Stimulated activated naive B cell treated with anti-CD40 and anti-IgM and Interleukin-4, amounts not matched to agents 10 μg/mL and 1 μg/mL and 100 μg/mL, for 72 hours (primary cell): ENCODE results near the gene CAMKK1.
A peak's percentile ranks its signal among the peaks of the same experiment; 100 is the strongest.

Experiments used
- ATAC-seq, 2 donors: fragments of 150-1000 bp; cut with Tn5 transposase; replicated peaks; 2 replicates each; pipeline ENCODE4 v1.10.0; 2021; ENCODE audit warnings: moderate library complexity in 1 of 2
- DNase-seq: peaks from one replicate; pipeline ENCODE4 v3.0.0; 2021
- H3K27ac Mint-ChIP-seq: one replicate; pipeline ENCODE4 v1.8.0; 2022; ENCODE audit warnings: mild to moderate bottlenecking, mixed read lengths
- H3K27me3 Mint-ChIP-seq, 2 donors: one replicate each; pipeline ENCODE4 v1.8.0; 2022; ENCODE audit warnings: mixed read lengths in 2 of 2
- H3K36me3 Mint-ChIP-seq, 2 donors: one replicate each; pipeline ENCODE4 v1.8.0; 2022; ENCODE audit warnings: mixed read lengths in 2 of 2, mild to moderate bottlenecking in 1 of 2
- H3K4me1 Mint-ChIP-seq, 2 donors: one replicate each; pipeline ENCODE4 v1.8.0; 2022; ENCODE audit warnings: mixed read lengths in 2 of 2, mild to moderate bottlenecking in 1 of 2
- H3K4me3 Mint-ChIP-seq, 2 donors: one replicate each; pipeline ENCODE4 v1.8.0; 2022; ENCODE audit warnings: mild to moderate bottlenecking in 2 of 2, mixed read lengths in 2 of 2, moderate library complexity in 1 of 2
- H3K9me3 Mint-ChIP-seq, 2 donors: one replicate each; pipeline ENCODE4 v1.8.0; 2022; ENCODE audit warnings: mixed read lengths in 2 of 2, mild to moderate bottlenecking in 1 of 2

Gene CAMKK1

GRCh38 chr17:3893003-3893719, at the start of gene CAMKK1:
Gene CAMKK1, minus strand, starts transcription at chr17:3893053. Its CDS starts 7,366 bp downstream, at chr17:3885687.
- Mint-ChIP-seq H3K4me3 (peak within 1 kb of the TSS; percentile 70 to 83), H3K27ac (peak within 1 kb of the TSS; percentile 89), H3K9me3 (no peaks in the 10 kb centered on the region), H3K36me3 (peaks cover 7 to 9% of the 10 kb centered on the region in 2 donors), H3K27me3 (no peaks in the 10 kb centered on the region), H3K4me1 (peaks cover 40 to 57% of the 10 kb centered on the region in 2 donors)
- ATAC-seq = peak; percentile 85 to 90
- peak; percentile 88 for DNase-seq

GRCh38 chr17:3940965-3941698, 48.3 kb upstream of the CAMKK1 start:
- H3K27ac Mint-ChIP-seq = peak overlapping the region; percentile 47
- H3K9me3 Mint-ChIP-seq = no peaks in the 10 kb centered on the region

GRCh38 chr17:3937359-3937758, 44.5 kb upstream of the CAMKK1 start:
- DNase-seq (no peak), ATAC-seq (no peak)
- Mint-ChIP-seq H3K27me3 (no peaks in the 10 kb centered on the region), H3K36me3 (peaks cover 56 to 67% of the 10 kb centered on the region in 2 donors), H3K4me1 (peaks cover 7 to 12% of the 10 kb centered on the region in 2 donors), H3K9me3 (no peaks in the 10 kb centered on the region), H3K4me3 (no peak overlapping the region), H3K27ac (peak overlapping the region; percentile 21)

More at GRCh38 chr17:3940965-3941698, 48.3 kb upstream of the CAMKK1 start:
- H3K27me3 Mint-ChIP-seq = no peaks in the 10 kb centered on the region
- ATAC-seq (no peak), DNase-seq (no peak)
- H3K4me1 Mint-ChIP-seq = peaks cover 8 to 14% of the 10 kb centered on the region in 2 donors
- H3K36me3 Mint-ChIP-seq = peaks cover 64 to 70% of the 10 kb centered on the region in 2 donors
- no peak overlapping the region for H3K4me3 Mint-ChIP-seq

- Mint-ChIP-seq H3K4me3 (no peak overlapping the region), H3K27ac (peak overlapping the region; percentile 76), H3K9me3 (no peaks in the 10 kb centered on the region), H3K36me3 (peaks cover 46 to 59% of the 10 kb centered on the region in 2 donors), H3K4me1 (peaks cover 7 to 12% of the 10 kb centered on the region in 2 donors), H3K27me3 (no peaks in the 10 kb centered on the region)
- DNase-seq = no peak
- no peak for ATAC-seq
These were observed 43.0 kb upstream of the CAMKK1 start for GRCh38 chr17:3935825-3936355.

- ATAC-seq = peak; percentile 96 to 99
- H3K36me3 Mint-ChIP-seq = peaks cover 43 to 58% of the 10 kb centered on the region in 2 donors
These were observed 42.3 kb upstream of the CAMKK1 start for GRCh38 chr17:3935140-3935542.

GRCh38 chr17:3929764-3930163, 36.9 kb upstream of the CAMKK1 start:
- no peaks in the 10 kb centered on the region for H3K27me3 Mint-ChIP-seq
- no peaks in the 10 kb centered on the region for H3K9me3 Mint-ChIP-seq
- H3K36me3 Mint-ChIP-seq = peaks cover 33 to 44% of the 10 kb centered on the region in 2 donors
- ATAC-seq (no peak), DNase-seq (no peak)
- no peak overlapping the region for H3K4me3 Mint-ChIP-seq
- peak overlapping the region; percentile 67 for H3K27ac Mint-ChIP-seq
- H3K4me1 Mint-ChIP-seq = peaks cover 1 to 8% of the 10 kb centered on the region in 2 donors

More at GRCh38 chr17:3935140-3935542, 42.3 kb upstream of the CAMKK1 start:
- DNase-seq = peak; percentile 29
- Mint-ChIP-seq H3K4me1 (peaks cover 7 to 12% of the 10 kb centered on the region in 2 donors), H3K27ac (peak overlapping the region; percentile 82), H3K9me3 (no peaks in the 10 kb centered on the region), H3K27me3 (no peaks in the 10 kb centered on the region), H3K4me3 (no peak overlapping the region)

GRCh38 chr17:3929181-3929580, 36.3 kb upstream of the CAMKK1 start:
- ATAC-seq (no peak), DNase-seq (no peak)
- peak overlapping the region; percentile 62 for H3K27ac Mint-ChIP-seq
- H3K9me3 Mint-ChIP-seq = no peaks in the 10 kb centered on the region
- peaks cover 0 to 8% of the 10 kb centered on the region in 2 donors for H3K4me1 Mint-ChIP-seq
- no peak overlapping the region for H3K4me3 Mint-ChIP-seq
- peaks cover 33 to 47% of the 10 kb centered on the region in 2 donors for H3K36me3 Mint-ChIP-seq
- H3K27me3 Mint-ChIP-seq = no peaks in the 10 kb centered on the region

GRCh38 chr17:3928406-3928805, 35.6 kb upstream of the CAMKK1 start:
- Mint-ChIP-seq H3K36me3 (peaks cover 33 to 45% of the 10 kb centered on the region in 2 donors), H3K4me3 (no peak overlapping the region), H3K9me3 (no peaks in the 10 kb centered on the region), H3K27me3 (no peaks in the 10 kb centered on the region), H3K4me1 (peaks cover 0 to 8% of the 10 kb centered on the region in 2 donors), H3K27ac (peak overlapping the region; percentile 62)
- DNase-seq = no peak
- ATAC-seq = no peak

- Mint-ChIP-seq H3K27ac (peak overlapping the region; percentile 82), H3K4me3 (no peak overlapping the region), H3K27me3 (no peaks in the 10 kb centered on the region), H3K4me1 (peaks cover 3 to 11% of the 10 kb centered on the region in 2 donors), H3K9me3 (no peaks in the 10 kb centered on the region), H3K36me3 (peaks cover 33 to 46% of the 10 kb centered on the region in 2 donors)
- ATAC-seq = no peak
- no peak for DNase-seq
These were observed 34.9 kb upstream of the CAMKK1 start for GRCh38 chr17:3927628-3928340.

GRCh38 chr17:3926860-3927627, 34.2 kb upstream of the CAMKK1 start:
- peaks cover 11 to 17% of the 10 kb centered on the region in 2 donors for H3K4me1 Mint-ChIP-seq
- no peak overlapping the region for H3K4me3 Mint-ChIP-seq
- peak overlapping the region; percentile 82 for H3K27ac Mint-ChIP-seq
- H3K36me3 Mint-ChIP-seq = peaks cover 33 to 45% of the 10 kb centered on the region in 2 donors
- ATAC-seq (no peak), DNase-seq (no peak)
- no peaks in the 10 kb centered on the region for H3K9me3 Mint-ChIP-seq
- H3K27me3 Mint-ChIP-seq = no peaks in the 10 kb centered on the region

GRCh38 chr17:3925684-3926485, 33.0 kb upstream of the CAMKK1 start:
- peaks cover 33 to 45% of the 10 kb centered on the region in 2 donors for H3K36me3 Mint-ChIP-seq
- H3K4me3 Mint-ChIP-seq = no peak overlapping the region
- H3K27ac Mint-ChIP-seq = peak overlapping the region; percentile 65
- no peak for DNase-seq
- ATAC-seq = no peak
- peaks cover 22 to 24% of the 10 kb centered on the region in 2 donors for H3K4me1 Mint-ChIP-seq
- H3K27me3 Mint-ChIP-seq = no peaks in the 10 kb centered on the region
- H3K9me3 Mint-ChIP-seq = no peaks in the 10 kb centered on the region

GRCh38 chr17:3924512-3925350, 31.9 kb upstream of the CAMKK1 start:
- H3K4me1 Mint-ChIP-seq = peaks cover 25 to 28% of the 10 kb centered on the region in 2 donors
- H3K4me3 Mint-ChIP-seq = no peak overlapping the region
- DNase-seq (no peak), ATAC-seq (no peak)
- peaks cover 31 to 39% of the 10 kb centered on the region in 2 donors for H3K36me3 Mint-ChIP-seq
- H3K9me3 Mint-ChIP-seq = no peaks in the 10 kb centered on the region
- H3K27me3 Mint-ChIP-seq = no peaks in the 10 kb centered on the region
- H3K27ac Mint-ChIP-seq = peak overlapping the region; percentile 59
